Fibroblast of the aortic adventitia (primary cell): ENCODE results near the gene DNAH11. TPM values are rescaled to one million over a fixed set of nuclear protein-coding genes. Genes with fewer than 3 reads are reported as not detected.

Source experiments
- DNase-seq: peaks from one replicate; pipeline ENCODE4 v3.0.0-alpha.2; 2010; ENCODE audit warnings: low read depth
- H3K4me3 ChIP-seq: 2 replicates; pipeline ENCODE4 v1.5.1; 2011; ENCODE audit warnings: low read depth, mild to moderate bottlenecking, control low read depth, low read length, moderate library complexity
- CTCF ChIP-seq: IDR thresholded peaks from 2 replicates; pipeline ENCODE4 v1.5.1; 2011; ENCODE audit warnings: mild to moderate bottlenecking, low read length, control low read depth, inconsistent platforms; ENCODE audit not compliant: insufficient read depth
- total RNA-seq: library from RNA; depleted of rRNA; stranded (reverse); fragments of >200 nt; gene quantifications from 2 replicates; pipeline ENCODE4 v1.2.3, GENCODE V29; 2012; ENCODE audit warnings: low replicate concordance

Gene DNAH11
- total RNA-seq, 1 donor: 2.7 TPM

DNA sequence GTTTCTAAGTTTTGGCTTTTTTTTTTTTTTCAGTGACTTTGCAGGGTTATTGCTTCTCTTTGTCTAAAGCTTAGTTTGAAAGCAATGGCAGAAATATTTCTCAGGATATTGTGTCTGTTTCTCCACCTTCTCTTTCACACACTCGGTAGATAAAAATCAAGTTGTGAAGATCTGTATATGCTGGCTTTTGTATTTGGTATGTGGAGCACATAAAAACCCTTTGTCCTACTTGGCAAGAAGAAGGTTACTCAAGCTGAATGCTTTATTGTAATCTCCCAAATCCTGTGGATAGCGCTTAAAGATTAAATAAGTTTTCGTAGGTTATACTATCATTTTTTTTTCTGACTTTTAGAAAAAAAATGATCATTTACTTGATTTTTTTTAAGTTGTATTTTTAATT lies 230.5 kb downstream of the DNAH11 start:
- DNase-seq: no peak
- no peak overlapping the region for H3K4me3 ChIP-seq
- no peak for TF ChIP-seq CTCF

DNA sequence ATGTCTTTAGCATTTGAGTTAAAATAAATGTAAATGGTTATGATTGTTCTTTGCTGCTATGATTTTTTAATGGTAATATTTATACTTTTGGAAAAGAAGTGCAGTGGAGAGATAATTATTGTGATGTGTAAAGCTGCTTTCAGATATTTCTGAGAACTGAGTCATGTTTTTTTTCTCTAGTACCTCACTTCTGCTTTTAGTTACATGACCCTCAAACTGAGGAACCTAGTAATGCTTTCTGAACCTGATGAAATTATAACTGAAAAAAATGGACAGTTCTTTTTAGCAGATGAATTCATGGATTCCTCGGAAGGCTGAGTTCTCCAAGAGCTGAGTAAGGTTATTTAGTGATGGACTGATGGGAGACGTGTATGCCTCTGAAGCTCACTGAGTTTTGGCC lies 235.1 kb downstream of the DNAH11 start:
- DNase-seq: no peak
- H3K4me3 ChIP-seq: no peak overlapping the region
- no peak for TF ChIP-seq CTCF

DNA sequence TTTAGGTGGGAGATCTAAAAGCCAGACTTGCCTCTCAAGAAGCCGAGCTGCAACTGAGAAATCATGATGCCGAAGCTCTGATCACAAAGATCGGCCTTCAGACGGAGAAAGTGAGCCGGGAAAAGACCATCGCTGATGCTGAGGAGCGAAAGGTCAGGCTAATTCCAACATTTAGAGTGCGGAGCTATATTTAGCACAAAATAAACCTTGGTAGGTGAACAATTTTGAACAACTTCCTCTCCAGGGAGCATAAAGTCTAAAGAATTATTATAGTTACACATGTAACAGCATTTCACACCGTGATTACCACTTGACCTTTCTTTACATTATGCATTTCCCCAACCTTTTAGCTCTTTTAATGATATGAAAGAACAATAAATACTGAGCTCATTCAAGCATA lies 236.1 kb downstream of the DNAH11 start:
- no peak for TF ChIP-seq CTCF
- DNase-seq: no peak
- no peak overlapping the region for H3K4me3 ChIP-seq

DNA sequence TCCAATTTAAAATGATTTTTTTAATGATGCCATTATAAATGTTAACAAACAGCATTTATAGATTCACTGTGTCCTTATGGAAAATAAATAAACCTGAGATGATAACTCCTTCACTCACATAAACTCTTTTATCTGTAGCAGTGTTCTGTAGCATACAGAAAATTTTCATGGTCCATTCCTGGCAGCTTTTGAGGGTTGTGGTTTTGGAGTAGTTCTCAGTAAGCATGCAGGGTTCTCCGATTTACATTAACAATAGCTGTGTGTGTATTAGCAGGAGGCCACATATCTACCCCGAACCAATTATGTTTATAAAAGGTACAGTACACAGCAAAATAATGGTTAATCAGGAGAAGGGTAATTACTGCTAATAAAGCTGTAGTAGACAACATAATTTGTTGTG lies 240.2 kb downstream of the DNAH11 start:
- H3K4me3 ChIP-seq: no peak overlapping the region
- TF ChIP-seq CTCF: no peak
- no peak for DNase-seq

DNA sequence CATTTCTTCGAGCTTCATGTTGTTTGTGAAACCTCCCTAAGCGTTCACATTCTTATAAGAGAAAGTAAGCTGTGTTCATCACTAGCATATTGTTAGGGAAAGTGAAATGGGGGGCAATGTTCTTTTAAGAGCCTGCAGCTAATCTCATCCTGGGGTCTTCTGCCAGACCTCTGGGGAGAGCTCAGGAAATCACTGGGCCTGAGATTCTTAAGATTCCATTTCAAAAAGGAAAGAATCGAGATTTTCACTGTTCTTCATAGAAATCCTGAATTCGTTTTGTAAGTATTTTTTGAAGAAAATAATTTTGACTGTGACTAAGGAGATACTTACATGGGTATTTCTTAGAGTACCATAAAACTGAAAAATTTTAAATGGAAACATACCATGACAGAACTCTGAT lies 242.2 kb downstream of the DNAH11 start:
- no peak for TF ChIP-seq CTCF
- DNase-seq: no peak
- H3K4me3 ChIP-seq: no peak overlapping the region

- no peak overlapping the region for H3K4me3 ChIP-seq
- no peak for DNase-seq
- TF ChIP-seq CTCF: no peak
Observed at GRCh38 chr7:21805791-21806190, 263.0 kb downstream of the DNAH11 start.

DNA sequence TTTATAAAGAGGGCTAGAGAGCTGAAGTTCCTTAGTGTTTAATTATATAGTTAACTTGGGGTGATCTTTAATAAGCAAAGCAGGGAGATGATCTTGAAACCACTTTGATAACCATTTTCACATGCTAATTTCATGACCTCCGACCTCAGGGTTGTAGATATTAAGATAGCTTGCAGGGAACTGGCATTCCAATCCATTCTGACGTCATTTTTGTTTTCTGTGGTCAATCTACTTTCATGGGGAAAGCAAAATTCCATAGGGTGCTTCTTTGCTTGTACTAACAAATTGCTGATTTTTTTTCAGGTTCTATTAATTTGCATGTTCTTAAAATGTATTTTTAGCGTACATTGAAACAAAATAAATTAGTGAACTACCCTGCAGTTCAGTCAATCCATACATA lies 263.5 kb downstream of the DNAH11 start:
- no peak for TF ChIP-seq CTCF
- no peak for DNase-seq
- no peak overlapping the region for H3K4me3 ChIP-seq
